Activated T-cell treated with anti-CD3 and anti-CD28 coated beads for 1 hour (primary cell): Measurements from ENCODE around the gene PTPRN2.

Experiments used
- DNase-seq: peaks from one replicate; pipeline ENCODE4 v3.0.0-alpha.2; 2020; ENCODE audit warnings: low read depth

Gene PTPRN2

GRCh38 chr7:158252081-158252836 is 335.4 kb downstream of the PTPRN2 start:
- DNase-seq = no peak

GRCh38 chr7:158251061-158251965 is 336.3 kb downstream of the PTPRN2 start:
- DNase-seq = no peak

- DNase-seq = no peak
These were observed 337.9 kb downstream of the PTPRN2 start for GRCh38 chr7:158249692-158250091.

- no peak for DNase-seq
These were observed 338.8 kb downstream of the PTPRN2 start for GRCh38 chr7:158248816-158249215.

- DNase-seq = no peak
These were observed 339.7 kb downstream of the PTPRN2 start for GRCh38 chr7:158247758-158248487.

GRCh38 chr7:158246960-158247673 is 340.5 kb downstream of the PTPRN2 start:
- no peak for DNase-seq

GRCh38 chr7:158246272-158246959 is 341.2 kb downstream of the PTPRN2 start:
- no peak for DNase-seq

- no peak for DNase-seq
These were observed 341.9 kb downstream of the PTPRN2 start for GRCh38 chr7:158245724-158246041.

- no peak for DNase-seq
These were observed 342.5 kb downstream of the PTPRN2 start for GRCh38 chr7:158244873-158245723.

- DNase-seq = no peak
These were observed 343.2 kb downstream of the PTPRN2 start for GRCh38 chr7:158244430-158244829.

- no peak for DNase-seq
These were observed 345.7 kb downstream of the PTPRN2 start for GRCh38 chr7:158241919-158242318.

- DNase-seq = no peak
These were observed 346.8 kb downstream of the PTPRN2 start for GRCh38 chr7:158240801-158241200.

- no peak for DNase-seq
These were observed 348.2 kb downstream of the PTPRN2 start for GRCh38 chr7:158239290-158239981.

GRCh38 chr7:158238616-158239289 is 348.9 kb downstream of the PTPRN2 start:
- DNase-seq = no peak

- DNase-seq = no peak
These were observed 349.8 kb downstream of the PTPRN2 start for GRCh38 chr7:158237672-158238335.

- DNase-seq = no peak
These were observed 351.2 kb downstream of the PTPRN2 start for GRCh38 chr7:158236400-158236799.

GRCh38 chr7:158235862-158236261 is 351.8 kb downstream of the PTPRN2 start:
- no peak for DNase-seq

GRCh38 chr7:158229945-158230344 is 357.7 kb downstream of the PTPRN2 start:
- no peak for DNase-seq

GRCh38 chr7:158228986-158229385 is 358.6 kb downstream of the PTPRN2 start:
- no peak for DNase-seq
